ENCODE data around the gene ADAMTS13. TPM values are rescaled to one million over a fixed set of nuclear protein-coding genes. Genes with fewer than 3 reads are reported as not detected.
"Not testable (repeated sequence)": the region's sequence is repeated elsewhere in the genome, so short reads cannot be mapped to it uniquely, and the experiment has no call there.

The ADAMTS13 gene
- polyA plus RNA-seq, 2 donors, result 1.2 to 4.3 TPM

GRCh38 chr9:133445293-133445969 lies 23.3 kb downstream of the ADAMTS13 start:
- Histone ChIP-seq H3K9me3 (ENCODE audit: control insufficient read depth in 2 of 2, insufficient read depth in 1 of 2, low read depth in 1 of 2, low read length in 1 of 2) (no peaks in the 10 kb centered on the region), H3K27me3 (ENCODE audit: control insufficient read depth in 1 of 2, insufficient read depth in 2 of 2, low read length in 2 of 2) (no peaks in the 10 kb centered on the region), H3K27ac (ENCODE audit: low read depth in 2 of 2, low read length in 1 of 2) (no peak overlapping the region), H3K36me3 (ENCODE audit: control insufficient read depth in 2 of 2, insufficient read depth in 2 of 2, low read length in 1 of 2) (no peaks in the 10 kb centered on the region), H3K4me3 (ENCODE audit: low read depth in 1 of 2, low read length in 2 of 2) (no peak overlapping the region), H3K4me1 (ENCODE audit: control insufficient read depth in 2 of 2, insufficient read depth in 2 of 2, low read length in 1 of 2) (no peaks in the 10 kb centered on the region)
- 80 to 82% methylated on average over 22 to 23 of the region's 23 CpGs for WGBS, 2 donors

GRCh38 chr9:133448487-133448972 lies 26.4 kb downstream of the ADAMTS13 start:
- 67 to 70% methylated on average over 12 to 13 of the region's 13 CpGs for WGBS, 2 donors
- Histone ChIP-seq H3K27ac (ENCODE audit: low read depth in 2 of 2, low read length in 1 of 2) (no peak overlapping the region), H3K4me1 (ENCODE audit: control insufficient read depth in 2 of 2, insufficient read depth in 2 of 2, low read length in 1 of 2) (no peaks in the 10 kb centered on the region), H3K4me3 (ENCODE audit: low read depth in 1 of 2, low read length in 2 of 2) (no peak overlapping the region), H3K9me3 (ENCODE audit: control insufficient read depth in 2 of 2, insufficient read depth in 1 of 2, low read depth in 1 of 2, low read length in 1 of 2) (no peaks in the 10 kb centered on the region), H3K27me3 (ENCODE audit: control insufficient read depth in 1 of 2, insufficient read depth in 2 of 2, low read length in 2 of 2) (no peaks in the 10 kb centered on the region), H3K36me3 (ENCODE audit: control insufficient read depth in 2 of 2, insufficient read depth in 2 of 2, low read length in 1 of 2) (no peaks in the 10 kb centered on the region)

- WGBS, 2 donors, result 62 to 71% methylated on average over 12 of the region's 12 CpGs
- H3K27ac ChIP-seq (ENCODE audit: low read depth in 2 of 2, low read length in 1 of 2), result no peak overlapping the region
Observed at GRCh38 chr9:133449760-133450159, 27.6 kb downstream of the ADAMTS13 start.

DNA sequence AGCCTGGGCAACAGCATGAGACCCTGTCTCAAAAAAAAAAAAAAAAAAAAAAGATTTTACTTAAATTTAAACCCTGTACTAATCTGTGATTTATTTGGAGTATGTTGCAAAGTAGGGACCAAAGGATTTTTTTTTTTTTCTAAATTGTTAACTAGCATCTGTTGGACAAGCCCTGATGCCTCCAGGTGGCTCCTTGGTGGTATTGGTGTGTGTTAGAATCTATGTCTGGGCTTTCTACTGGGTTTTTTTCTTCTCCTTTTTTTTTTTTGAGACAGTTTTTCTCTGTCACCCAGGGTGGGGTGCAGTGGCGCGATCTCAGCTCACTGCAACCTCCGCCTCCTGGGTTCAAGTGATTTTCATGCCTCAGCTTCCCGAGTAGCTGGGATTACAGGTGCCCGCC lies 29.7 kb downstream of the ADAMTS13 start:
- H3K27me3 ChIP-seq (ENCODE audit: control insufficient read depth in 1 of 2, insufficient read depth in 2 of 2, low read length in 2 of 2); H3K9me3 ChIP-seq (ENCODE audit: control insufficient read depth in 2 of 2, insufficient read depth in 1 of 2, low read depth in 1 of 2, low read length in 1 of 2); H3K27ac ChIP-seq (ENCODE audit: low read depth in 2 of 2, low read length in 1 of 2); H3K4me1 ChIP-seq (ENCODE audit: control insufficient read depth in 2 of 2, insufficient read depth in 2 of 2, low read length in 1 of 2); H3K4me3 ChIP-seq (ENCODE audit: low read depth in 1 of 2, low read length in 2 of 2); H3K36me3 ChIP-seq (ENCODE audit: control insufficient read depth in 2 of 2, insufficient read depth in 2 of 2, low read length in 1 of 2): not testable (repeated sequence)
- 89 to 91% methylated on average over 5 of the region's 5 CpGs for WGBS, 2 donors

More at GRCh38 chr9:133449760-133450159, 27.6 kb downstream of the ADAMTS13 start:
- Histone ChIP-seq H3K27me3 (ENCODE audit: control insufficient read depth in 1 of 2, insufficient read depth in 2 of 2, low read length in 2 of 2) (no peaks in the 10 kb centered on the region), H3K4me3 (ENCODE audit: low read depth in 1 of 2, low read length in 2 of 2) (no peak overlapping the region), H3K9me3 (ENCODE audit: control insufficient read depth in 2 of 2, insufficient read depth in 1 of 2, low read depth in 1 of 2, low read length in 1 of 2) (no peaks in the 10 kb centered on the region), H3K4me1 (ENCODE audit: control insufficient read depth in 2 of 2, insufficient read depth in 2 of 2, low read length in 1 of 2) (no peaks in the 10 kb centered on the region), H3K36me3 (ENCODE audit: control insufficient read depth in 2 of 2, insufficient read depth in 2 of 2, low read length in 1 of 2) (no peaks in the 10 kb centered on the region)

GRCh38 chr9:133452562-133452961 lies 30.4 kb downstream of the ADAMTS13 start:
- Histone ChIP-seq H3K9me3 (ENCODE audit: control insufficient read depth in 2 of 2, insufficient read depth in 1 of 2, low read depth in 1 of 2, low read length in 1 of 2) (no peaks in the 10 kb centered on the region), H3K36me3 (ENCODE audit: control insufficient read depth in 2 of 2, insufficient read depth in 2 of 2, low read length in 1 of 2) (no peaks in the 10 kb centered on the region), H3K27me3 (ENCODE audit: control insufficient read depth in 1 of 2, insufficient read depth in 2 of 2, low read length in 2 of 2) (no peaks in the 10 kb centered on the region), H3K4me1 (ENCODE audit: control insufficient read depth in 2 of 2, insufficient read depth in 2 of 2, low read length in 1 of 2) (no peaks in the 10 kb centered on the region), H3K27ac (ENCODE audit: low read depth in 2 of 2, low read length in 1 of 2) (no peak overlapping the region), H3K4me3 (ENCODE audit: low read depth in 1 of 2, low read length in 2 of 2) (no peak overlapping the region)
- WGBS, 2 donors, result 87 to 90% methylated on average over 7 of the region's 7 CpGs

DNA sequence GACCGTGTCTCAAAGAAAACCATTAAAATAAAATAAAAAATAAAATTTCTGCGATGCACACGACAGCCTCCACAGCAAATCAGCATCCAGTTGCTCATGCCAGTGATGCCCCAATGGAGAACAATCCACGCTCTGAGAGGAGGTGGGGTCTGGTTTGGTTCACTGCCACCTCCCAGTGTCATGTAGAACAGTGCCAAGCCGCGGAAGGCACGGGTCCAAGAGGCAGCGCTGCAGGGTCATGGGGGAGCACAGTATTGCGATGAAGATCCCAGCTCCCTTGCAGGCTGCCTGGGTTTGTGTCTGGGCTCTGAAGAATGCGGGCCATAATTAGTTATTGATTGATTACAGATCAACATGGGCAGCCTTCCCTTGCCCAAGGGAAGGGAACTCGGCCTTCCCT lies 31.5 kb downstream of the ADAMTS13 start:
- WGBS, 2 donors, result 78 to 85% methylated on average over 11 of the region's 11 CpGs
- no peaks in the 10 kb centered on the region for H3K27me3 ChIP-seq (ENCODE audit: control insufficient read depth in 1 of 2, insufficient read depth in 2 of 2, low read length in 2 of 2)
- H3K9me3 ChIP-seq (ENCODE audit: control insufficient read depth in 2 of 2, insufficient read depth in 1 of 2, low read depth in 1 of 2, low read length in 1 of 2), result no peaks in the 10 kb centered on the region
- no peak overlapping the region for H3K4me3 ChIP-seq (ENCODE audit: low read depth in 1 of 2, low read length in 2 of 2)
- no peaks in the 10 kb centered on the region for H3K4me1 ChIP-seq (ENCODE audit: control insufficient read depth in 2 of 2, insufficient read depth in 2 of 2, low read length in 1 of 2)
- no peaks in the 10 kb centered on the region for H3K36me3 ChIP-seq (ENCODE audit: control insufficient read depth in 2 of 2, insufficient read depth in 2 of 2, low read length in 1 of 2)
- no peak overlapping the region for H3K27ac ChIP-seq (ENCODE audit: low read depth in 2 of 2, low read length in 1 of 2)

- WGBS, 2 donors, result 87 to 92% methylated on average over 19 of the region's 19 CpGs
- Histone ChIP-seq H3K9me3 (ENCODE audit: control insufficient read depth in 2 of 2, insufficient read depth in 1 of 2, low read depth in 1 of 2, low read length in 1 of 2) (no peaks in the 10 kb centered on the region), H3K36me3 (ENCODE audit: control insufficient read depth in 2 of 2, insufficient read depth in 2 of 2, low read length in 1 of 2) (no peaks in the 10 kb centered on the region), H3K27me3 (ENCODE audit: control insufficient read depth in 1 of 2, insufficient read depth in 2 of 2, low read length in 2 of 2) (no peaks in the 10 kb centered on the region), H3K4me1 (ENCODE audit: control insufficient read depth in 2 of 2, insufficient read depth in 2 of 2, low read length in 1 of 2) (no peaks in the 10 kb centered on the region), H3K4me3 (ENCODE audit: low read depth in 1 of 2, low read length in 2 of 2) (no peak overlapping the region), H3K27ac (ENCODE audit: low read depth in 2 of 2, low read length in 1 of 2) (no peak overlapping the region)
Observed at GRCh38 chr9:133454325-133454724, 32.2 kb downstream of the ADAMTS13 start.

DNA sequence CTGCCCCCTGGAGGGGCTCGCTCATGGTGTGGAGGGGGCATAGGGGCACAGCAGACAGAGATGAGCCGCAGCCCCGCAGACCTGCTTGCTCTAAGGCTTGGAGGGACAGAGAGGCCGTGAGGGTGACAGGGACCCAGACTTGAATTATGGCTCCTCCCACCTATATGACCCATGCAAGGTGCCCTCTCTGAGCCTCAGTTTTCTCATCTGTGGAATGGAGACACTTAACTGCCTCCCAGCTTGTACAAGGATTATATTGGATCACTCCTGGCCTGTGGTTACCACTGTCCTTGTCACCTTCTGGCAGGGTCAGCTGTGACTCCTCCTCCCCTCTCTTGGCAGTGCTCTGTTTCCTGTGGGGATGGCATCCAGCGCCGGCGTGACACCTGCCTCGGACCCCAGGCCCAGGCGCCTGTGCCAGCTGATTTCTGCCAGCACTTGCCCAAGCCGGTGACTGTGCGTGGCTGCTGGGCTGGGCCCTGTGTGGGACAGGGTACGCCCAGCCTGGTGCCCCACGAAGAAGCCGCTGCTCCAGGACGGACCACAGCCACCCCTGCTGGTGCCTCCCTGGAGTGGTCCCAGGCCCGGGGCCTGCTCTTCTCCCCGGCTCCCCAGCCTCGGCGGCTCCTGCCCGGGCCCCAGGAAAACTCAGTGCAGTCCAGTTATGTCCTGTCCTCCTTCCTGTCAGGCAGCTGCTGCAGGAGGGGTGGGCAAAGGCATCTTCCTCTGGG lies 32.9 kb downstream of the ADAMTS13 start:
- no peak overlapping the region for H3K27ac ChIP-seq (ENCODE audit: low read depth in 2 of 2, low read length in 1 of 2)
- H3K27me3 ChIP-seq (ENCODE audit: control insufficient read depth in 1 of 2, insufficient read depth in 2 of 2, low read length in 2 of 2), result no peaks in the 10 kb centered on the region
- no peak overlapping the region for H3K4me3 ChIP-seq (ENCODE audit: low read depth in 1 of 2, low read length in 2 of 2)
- no peaks in the 10 kb centered on the region for H3K36me3 ChIP-seq (ENCODE audit: control insufficient read depth in 2 of 2, insufficient read depth in 2 of 2, low read length in 1 of 2)
- H3K9me3 ChIP-seq (ENCODE audit: control insufficient read depth in 2 of 2, insufficient read depth in 1 of 2, low read depth in 1 of 2, low read length in 1 of 2), result no peaks in the 10 kb centered on the region
- H3K4me1 ChIP-seq (ENCODE audit: control insufficient read depth in 2 of 2, insufficient read depth in 2 of 2, low read length in 1 of 2), result no peaks in the 10 kb centered on the region
- WGBS, 2 donors, result 91 to 97% methylated on average over 20 of the region's 20 CpGs

- H3K4me3 ChIP-seq (ENCODE audit: low read depth in 1 of 2, low read length in 2 of 2), result no peak overlapping the region
- 89 to 90% methylated on average over 11 of the region's 11 CpGs for WGBS, 2 donors
- no peaks in the 10 kb centered on the region for H3K27me3 ChIP-seq (ENCODE audit: control insufficient read depth in 1 of 2, insufficient read depth in 2 of 2, low read length in 2 of 2)
- no peaks in the 10 kb centered on the region for H3K9me3 ChIP-seq (ENCODE audit: control insufficient read depth in 2 of 2, insufficient read depth in 1 of 2, low read depth in 1 of 2, low read length in 1 of 2)
- H3K4me1 ChIP-seq (ENCODE audit: control insufficient read depth in 2 of 2, insufficient read depth in 2 of 2, low read length in 1 of 2), result peaks cover 0 to 5% of the 10 kb centered on the region in 2 donors
- H3K27ac ChIP-seq (ENCODE audit: low read depth in 2 of 2, low read length in 1 of 2), result no peak overlapping the region
- H3K36me3 ChIP-seq (ENCODE audit: control insufficient read depth in 2 of 2, insufficient read depth in 2 of 2, low read length in 1 of 2), result no peaks in the 10 kb centered on the region
Observed at GRCh38 chr9:133455936-133456335, 33.8 kb downstream of the ADAMTS13 start.

Data from esophagus (tissue), 2 donors.